HG03521 (cell line): ENCODE data around the gene MSI2.

Experiments used
- ATAC-seq: cut with Tn5 transposase; IDR thresholded peaks from one replicate; pipeline ENCODE4 v1.9.1; 2021; ENCODE audit warnings: mild to moderate bottlenecking, moderate library complexity; ENCODE audit not compliant: unreplicated experiment

The MSI2 gene

GRCh38 chr17:57406981-57407286 is 150.6 kb downstream of the MSI2 start:
- ATAC-seq: no peak

- no peak for ATAC-seq
Observed at GRCh38 chr17:57407287-57408070, 151.2 kb downstream of the MSI2 start.

GRCh38 chr17:57408071-57408811 is 151.9 kb downstream of the MSI2 start:
- peak; percentile 71 for ATAC-seq

GRCh38 chr17:57410169-57410568 is 153.8 kb downstream of the MSI2 start:
- ATAC-seq: no peak

GRCh38 chr17:57412520-57413096 is 156.3 kb downstream of the MSI2 start:
- no peak for ATAC-seq

GRCh38 chr17:57413848-57414651 is 157.7 kb downstream of the MSI2 start:
- no peak for ATAC-seq

- ATAC-seq: no peak
Observed at GRCh38 chr17:57415751-57416207, 159.5 kb downstream of the MSI2 start.

GRCh38 chr17:57416369-57416768 is 160.0 kb downstream of the MSI2 start:
- ATAC-seq: no peak

- ATAC-seq: no peak
Observed at GRCh38 chr17:57417956-57418355, 161.6 kb downstream of the MSI2 start.

- no peak for ATAC-seq
Observed at GRCh38 chr17:57418463-57419246, 162.3 kb downstream of the MSI2 start.

GRCh38 chr17:57419940-57420550 is 163.7 kb downstream of the MSI2 start:
- no peak for ATAC-seq

- ATAC-seq: no peak
Observed at GRCh38 chr17:57420734-57421717, 164.7 kb downstream of the MSI2 start.

- ATAC-seq: peak; percentile 75
Observed at GRCh38 chr17:57422574-57423164, 166.3 kb downstream of the MSI2 start.

- no peak for ATAC-seq
Observed at GRCh38 chr17:57423541-57423940, 167.2 kb downstream of the MSI2 start.

- ATAC-seq: no peak
Observed at GRCh38 chr17:57424273-57424672, 167.9 kb downstream of the MSI2 start.

- ATAC-seq: no peak
Observed at GRCh38 chr17:57424777-57425188, 168.5 kb downstream of the MSI2 start.

- no peak for ATAC-seq
Observed at GRCh38 chr17:57425431-57425830, 169.1 kb downstream of the MSI2 start.
